Keratinocyte (primary cell): Measurements from ENCODE around the gene GNG14.

Experiments
- EZH2 ChIP-seq: IDR thresholded peaks from one replicate; pipeline ENCODE4 v1.6.1; 2012; ENCODE audit warnings: inconsistent platforms, mild to moderate bottlenecking, low read length, moderate library complexity
- TF ChIP-seq, protein P1 (sequence below), 3 experiments: IDR thresholded peaks in 1 of 3; conservative IDR thresholded peaks in 1 of 3; optimal IDR thresholded peaks in 1 of 3; 2 replicates in 2 of 3; 3 replicates in 1 of 3; pipeline versions ENCODE3 to v1.5.1; 2011; ENCODE audit warnings: low read length in 3 of 3, mild to moderate bottlenecking in 3 of 3, moderate library complexity in 2 of 3, control low read depth in 1 of 3, inconsistent platforms in 1 of 3; ENCODE audit not compliant: insufficient read depth in 2 of 3; ENCODE audit errors: extremely low read depth in 1 of 3

DNA sequence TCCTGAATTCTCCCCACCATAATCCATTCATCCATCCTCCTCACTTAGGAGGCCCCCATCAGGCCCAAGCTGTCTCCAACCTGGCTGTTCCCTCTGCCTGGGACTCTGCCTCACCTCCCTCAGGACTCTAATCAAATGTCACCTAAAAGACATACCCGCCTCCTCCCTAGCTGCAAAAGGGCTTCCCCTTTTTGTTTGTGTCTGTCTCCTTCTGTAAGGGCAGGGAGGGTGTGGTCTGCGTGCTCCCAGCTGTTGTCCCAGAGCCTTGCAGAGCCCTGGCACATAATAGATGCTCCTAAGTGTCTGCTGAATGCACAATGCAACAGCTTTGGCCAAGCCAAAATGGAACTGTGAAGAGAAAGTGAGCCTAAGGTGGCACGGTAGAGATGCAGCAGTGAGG is 42.3 kb downstream of the GNG14 start:
- TF ChIP-seq, protein P1, sequence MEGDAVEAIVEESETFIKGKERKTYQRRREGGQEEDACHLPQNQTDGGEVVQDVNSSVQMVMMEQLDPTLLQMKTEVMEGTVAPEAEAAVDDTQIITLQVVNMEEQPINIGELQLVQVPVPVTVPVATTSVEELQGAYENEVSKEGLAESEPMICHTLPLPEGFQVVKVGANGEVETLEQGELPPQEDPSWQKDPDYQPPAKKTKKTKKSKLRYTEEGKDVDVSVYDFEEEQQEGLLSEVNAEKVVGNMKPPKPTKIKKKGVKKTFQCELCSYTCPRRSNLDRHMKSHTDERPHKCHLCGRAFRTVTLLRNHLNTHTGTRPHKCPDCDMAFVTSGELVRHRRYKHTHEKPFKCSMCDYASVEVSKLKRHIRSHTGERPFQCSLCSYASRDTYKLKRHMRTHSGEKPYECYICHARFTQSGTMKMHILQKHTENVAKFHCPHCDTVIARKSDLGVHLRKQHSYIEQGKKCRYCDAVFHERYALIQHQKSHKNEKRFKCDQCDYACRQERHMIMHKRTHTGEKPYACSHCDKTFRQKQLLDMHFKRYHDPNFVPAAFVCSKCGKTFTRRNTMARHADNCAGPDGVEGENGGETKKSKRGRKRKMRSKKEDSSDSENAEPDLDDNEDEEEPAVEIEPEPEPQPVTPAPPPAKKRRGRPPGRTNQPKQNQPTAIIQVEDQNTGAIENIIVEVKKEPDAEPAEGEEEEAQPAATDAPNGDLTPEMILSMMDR (optimal IDR thresholded peaks at IDR 0.05 in 1 of 3, IDR thresholded peaks at IDR 0.05 in 1 of 3, conservative IDR thresholded peaks at IDR 0.05 in 1 of 3; ENCODE audit: extremely low read depth in 1 of 3, insufficient read depth in 2 of 3, low read length in 3 of 3) = no peak
- TF ChIP-seq EZH2 = no peak
